ENCODE results near the gene CISD1.

The CISD1 gene

GRCh38 chr10:58318346-58318745, 49.4 kb downstream of the CISD1 start:
- Histone ChIP-seq H3K4me3 (ENCODE audit: insufficient read depth in 1 of 2, low read depth in 1 of 2, low read length in 2 of 2) (no peak overlapping the region), H3K36me3 (ENCODE audit: control insufficient read depth in 1 of 2, insufficient read depth in 2 of 2, low read depth in 1 of 2, low read length in 2 of 2) (no peaks in the 10 kb centered on the region), H3K4ac (ENCODE audit: low read depth in 1 of 2, low read length in 2 of 2) (no peak overlapping the region), H3K27ac (ENCODE audit: low read length, poor library complexity, severe bottlenecking) (no peak overlapping the region), H3K18ac (ENCODE audit: low read depth in 1 of 2, low read length in 2 of 2) (no peak overlapping the region), H3K27me3 (ENCODE audit: control insufficient read depth in 1 of 2, insufficient read depth in 1 of 2, low read length in 2 of 2) (no peaks in the 10 kb centered on the region), H3K9ac (ENCODE audit: low read length) (no peak overlapping the region), H2BK5ac (ENCODE audit: low read depth, low read length, poor library complexity, severe bottlenecking) (no peak overlapping the region), H3K4me1 (ENCODE audit: control insufficient read depth, insufficient read depth, low read depth, low read length) (no peaks in the 10 kb centered on the region), H2AK5ac (ENCODE audit: low read length, severe bottlenecking) (no peak overlapping the region), H3K4me2 (ENCODE audit: low read length, poor library complexity, severe bottlenecking) (no peak overlapping the region), H4K8ac (ENCODE audit: low read length) (no peak overlapping the region), H3K23ac (ENCODE audit: low read length in 2 of 2) (no peak overlapping the region), H2BK15ac (ENCODE audit: low read depth, poor library complexity, severe bottlenecking) (no peak overlapping the region), H3K9me3 (ENCODE audit: control insufficient read depth, low read length) (no peaks in the 10 kb centered on the region), H2AFZ (ENCODE audit: low read depth, low read length) (no peak overlapping the region), H3K14ac (ENCODE audit: low read length in 2 of 2) (no peak overlapping the region), H4K91ac (ENCODE audit: low read length) (no peak overlapping the region), H2BK12ac (ENCODE audit: low read length in 2 of 2) (no peak overlapping the region), H3K79me1 (replicated peaks; ENCODE audit: low read length, poor library complexity, severe bottlenecking) (no peaks in the 10 kb centered on the region), H2BK120ac (ENCODE audit: low read depth, low read length) (no peak overlapping the region)
- 91% methylated on average over 1 of the region's 2 CpGs for WGBS
- DNase-seq = no peak

- H2BK5ac ChIP-seq (ENCODE audit: low read depth, low read length, poor library complexity, severe bottlenecking) = no peak overlapping the region
- H3K4me1 ChIP-seq (ENCODE audit: control insufficient read depth, insufficient read depth, low read depth, low read length) = no peaks in the 10 kb centered on the region
- no peak overlapping the region for H3K27ac ChIP-seq (ENCODE audit: low read length, poor library complexity, severe bottlenecking)
- no peak overlapping the region for H3K4me3 ChIP-seq (ENCODE audit: insufficient read depth in 1 of 2, low read depth in 1 of 2, low read length in 2 of 2)
- no peak overlapping the region for H2BK120ac ChIP-seq (ENCODE audit: low read depth, low read length)
- H3K4me2 ChIP-seq (ENCODE audit: low read length, poor library complexity, severe bottlenecking) = no peak overlapping the region
- H3K9ac ChIP-seq (ENCODE audit: low read length) = no peak overlapping the region
- H2BK15ac ChIP-seq (ENCODE audit: low read depth, poor library complexity, severe bottlenecking) = no peak overlapping the region
- H3K27me3 ChIP-seq (ENCODE audit: control insufficient read depth in 1 of 2, insufficient read depth in 1 of 2, low read length in 2 of 2) = no peaks in the 10 kb centered on the region
- H3K14ac ChIP-seq (ENCODE audit: low read length in 2 of 2) = no peak overlapping the region
- 100% methylated on average over 1 of the region's 1 CpG for WGBS
- peak; percentile 2 for DNase-seq
- no peak overlapping the region for H4K91ac ChIP-seq (ENCODE audit: low read length)
- H3K79me1 ChIP-seq (replicated peaks; ENCODE audit: low read length, poor library complexity, severe bottlenecking) = no peaks in the 10 kb centered on the region
- H2BK12ac ChIP-seq (ENCODE audit: low read length in 2 of 2) = no peak overlapping the region
- H2AFZ ChIP-seq (ENCODE audit: low read depth, low read length) = no peak overlapping the region
- H3K9me3 ChIP-seq (ENCODE audit: control insufficient read depth, low read length) = no peaks in the 10 kb centered on the region
- no peak overlapping the region for H3K18ac ChIP-seq (ENCODE audit: low read depth in 1 of 2, low read length in 2 of 2)
- H3K23ac ChIP-seq (ENCODE audit: low read length in 2 of 2) = no peak overlapping the region
- no peak overlapping the region for H4K8ac ChIP-seq (ENCODE audit: low read length)
- H2AK5ac ChIP-seq (ENCODE audit: low read length, severe bottlenecking) = no peak overlapping the region
- no peaks in the 10 kb centered on the region for H3K36me3 ChIP-seq (ENCODE audit: control insufficient read depth in 1 of 2, insufficient read depth in 2 of 2, low read depth in 1 of 2, low read length in 2 of 2)
- H3K4ac ChIP-seq (ENCODE audit: low read depth in 1 of 2, low read length in 2 of 2) = no peak overlapping the region
These were observed 50.6 kb downstream of the CISD1 start for GRCh38 chr10:58319599-58319998.

- Histone ChIP-seq H2AK5ac (ENCODE audit: low read length, severe bottlenecking) (no peak overlapping the region), H3K9me3 (ENCODE audit: control insufficient read depth, low read length) (no peaks in the 10 kb centered on the region), H3K18ac (ENCODE audit: low read depth in 1 of 2, low read length in 2 of 2) (no peak overlapping the region), H4K8ac (ENCODE audit: low read length) (no peak overlapping the region), H2BK12ac (ENCODE audit: low read length in 2 of 2) (no peak overlapping the region), H3K4ac (ENCODE audit: low read depth in 1 of 2, low read length in 2 of 2) (no peak overlapping the region), H3K9ac (ENCODE audit: low read length) (no peak overlapping the region), H3K4me3 (ENCODE audit: insufficient read depth in 1 of 2, low read depth in 1 of 2, low read length in 2 of 2) (no peak overlapping the region), H2BK15ac (ENCODE audit: low read depth, poor library complexity, severe bottlenecking) (no peak overlapping the region), H4K91ac (ENCODE audit: low read length) (no peak overlapping the region), H2AFZ (ENCODE audit: low read depth, low read length) (no peak overlapping the region), H3K23ac (ENCODE audit: low read length in 2 of 2) (no peak overlapping the region), H3K79me1 (replicated peaks; ENCODE audit: low read length, poor library complexity, severe bottlenecking) (no peaks in the 10 kb centered on the region), H3K14ac (ENCODE audit: low read length in 2 of 2) (no peak overlapping the region), H3K4me1 (ENCODE audit: control insufficient read depth, insufficient read depth, low read depth, low read length) (no peaks in the 10 kb centered on the region), H3K4me2 (ENCODE audit: low read length, poor library complexity, severe bottlenecking) (no peak overlapping the region), H2BK5ac (ENCODE audit: low read depth, low read length, poor library complexity, severe bottlenecking) (no peak overlapping the region), H3K27me3 (ENCODE audit: control insufficient read depth in 1 of 2, insufficient read depth in 1 of 2, low read length in 2 of 2) (no peaks in the 10 kb centered on the region), H2BK120ac (ENCODE audit: low read depth, low read length) (no peak overlapping the region), H3K27ac (ENCODE audit: low read length, poor library complexity, severe bottlenecking) (no peak overlapping the region), H3K36me3 (ENCODE audit: control insufficient read depth in 1 of 2, insufficient read depth in 2 of 2, low read depth in 1 of 2, low read length in 2 of 2) (no peaks in the 10 kb centered on the region)
- no peak for DNase-seq
- WGBS = 92% methylated on average over 4 of the region's 4 CpGs
These were observed 51.5 kb downstream of the CISD1 start for GRCh38 chr10:58320351-58321049.

GRCh38 chr10:58322072-58322834, 53.3 kb downstream of the CISD1 start:
- no peak overlapping the region for H2AK5ac ChIP-seq (ENCODE audit: low read length, severe bottlenecking)
- WGBS = 60% methylated on average over 3 of the region's 3 CpGs
- H2BK15ac ChIP-seq (ENCODE audit: low read depth, poor library complexity, severe bottlenecking) = no peak overlapping the region

More at GRCh38 chr10:58322072-58322834, 53.3 kb downstream of the CISD1 start:
- H3K4me2 ChIP-seq (ENCODE audit: low read length, poor library complexity, severe bottlenecking) = no peak overlapping the region
- H4K91ac ChIP-seq (ENCODE audit: low read length) = no peak overlapping the region
- H3K9ac ChIP-seq (ENCODE audit: low read length) = no peak overlapping the region
- no peak overlapping the region for H2BK12ac ChIP-seq (ENCODE audit: low read length in 2 of 2)
- H2BK120ac ChIP-seq (ENCODE audit: low read depth, low read length) = no peak overlapping the region
- H3K23ac ChIP-seq (ENCODE audit: low read length in 2 of 2) = no peak overlapping the region
- DNase-seq = peak; percentile 52
- no peak overlapping the region for H3K27ac ChIP-seq (ENCODE audit: low read length, poor library complexity, severe bottlenecking)
- no peaks in the 10 kb centered on the region for H3K9me3 ChIP-seq (ENCODE audit: control insufficient read depth, low read length)
- no peak overlapping the region for H2AFZ ChIP-seq (ENCODE audit: low read depth, low read length)
- H3K4me1 ChIP-seq (ENCODE audit: control insufficient read depth, insufficient read depth, low read depth, low read length) = no peaks in the 10 kb centered on the region
- no peak overlapping the region for H2BK5ac ChIP-seq (ENCODE audit: low read depth, low read length, poor library complexity, severe bottlenecking)
- no peaks in the 10 kb centered on the region for H3K27me3 ChIP-seq (ENCODE audit: control insufficient read depth in 1 of 2, insufficient read depth in 1 of 2, low read length in 2 of 2)
- H3K79me1 ChIP-seq (replicated peaks; ENCODE audit: low read length, poor library complexity, severe bottlenecking) = no peaks in the 10 kb centered on the region
- no peak overlapping the region for H4K8ac ChIP-seq (ENCODE audit: low read length)
- H3K18ac ChIP-seq (ENCODE audit: low read depth in 1 of 2, low read length in 2 of 2) = no peak overlapping the region
- H3K4ac ChIP-seq (ENCODE audit: low read depth in 1 of 2, low read length in 2 of 2) = no peak overlapping the region
- H3K4me3 ChIP-seq (ENCODE audit: insufficient read depth in 1 of 2, low read depth in 1 of 2, low read length in 2 of 2) = no peak overlapping the region
- no peaks in the 10 kb centered on the region for H3K36me3 ChIP-seq (ENCODE audit: control insufficient read depth in 1 of 2, insufficient read depth in 2 of 2, low read depth in 1 of 2, low read length in 2 of 2)
- no peak overlapping the region for H3K14ac ChIP-seq (ENCODE audit: low read length in 2 of 2)

All from mesenchymal stem cell (in vitro differentiated cells and primary cell).